Prostate gland (tissue), 2 donors: ENCODE measurements around the gene PTPRG.

Experiments used
- CTCF ChIP-seq, 4 experiments: fragments of 200-600 bp in 2 of 4; fragments of 450-650 bp in 2 of 4; sonication (generic) in 2 of 4; IDR thresholded peaks; 1 replicate in 3 of 4; 2 replicates in 1 of 4; pipeline ENCODE4 v1.5.1; 2016 to 2019; ENCODE audit warnings: antibody characterized with exemption in 4 of 4, mild to moderate bottlenecking in 2 of 4, moderate library complexity in 2 of 4
- POLR2A ChIP-seq: fragments of 450-650 bp; IDR thresholded peaks from one replicate; pipeline ENCODE4 v1.6.1; 2016; ENCODE audit warnings: antibody characterized with exemption, mild to moderate bottlenecking
- POLR2AphosphoS5 ChIP-seq: sonication (generic); formaldehyde crosslinking; IDR thresholded peaks from one replicate; pipeline ENCODE4 v1.6.1; 2017; ENCODE audit warnings: antibody characterized with exemption

GRCh38 chr3:61669668-61670299 lies 108.4 kb downstream of the PTPRG start:
- TF ChIP-seq CTCF (IDR thresholded peaks at IDR 0.05) (no peak), POLR2A (no peak), POLR2AphosphoS5 (no peak)
